Measurements from ENCODE around the gene CD46. TPM values are rescaled to one million over a fixed set of nuclear protein-coding genes. Genes with fewer than 3 reads are reported as not detected.

CD46 gene
- total RNA-seq, 1 donor from 2014 or later, result 86.0 TPM

DNA sequence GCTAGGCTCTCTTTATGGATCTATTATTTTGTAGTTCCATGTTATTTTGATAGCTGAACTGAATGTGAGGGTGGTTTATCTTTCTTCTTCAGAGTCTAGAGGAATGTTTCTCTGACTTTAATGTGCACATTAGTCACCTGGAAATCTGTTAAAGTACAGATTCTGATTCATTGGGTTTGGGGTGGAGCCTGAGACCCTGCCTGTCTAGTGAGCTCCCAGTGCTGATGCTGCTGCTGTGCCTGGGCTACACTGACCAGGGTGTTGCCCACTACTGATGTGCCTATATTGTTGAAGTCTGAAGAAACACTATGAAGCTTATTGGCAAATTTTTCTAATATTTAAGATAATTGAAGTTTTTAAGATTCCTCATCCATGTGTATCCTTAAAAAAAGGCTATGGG, 35.9 kb downstream of the CD46 start:
- intact Hi-C loops (cut with DNase I), result no loop called here
- DNase-seq (no peak), ATAC-seq (ENCODE audit: poor library complexity) (no peak)

DNA sequence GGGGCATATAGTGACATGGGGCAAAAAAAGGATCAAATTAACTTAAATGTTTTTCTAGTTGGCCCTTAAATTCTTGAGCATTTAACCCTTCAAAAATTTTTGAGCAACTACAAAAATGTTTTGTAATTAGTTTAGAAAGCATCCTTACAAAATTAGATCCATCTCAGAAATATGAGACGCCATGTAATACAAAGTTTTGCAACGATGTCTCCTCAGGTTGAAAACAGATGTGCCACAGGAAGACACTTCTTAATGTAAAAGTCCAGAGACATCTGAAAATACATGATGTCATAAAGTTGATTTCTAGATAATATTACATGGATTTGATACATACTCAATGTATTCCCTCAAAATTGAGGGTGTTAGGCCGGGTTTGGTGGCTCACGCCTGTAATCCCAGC, 37.5 kb downstream of the CD46 start:
- no peak for DNase-seq
- intact Hi-C loops (cut with DNase I), result no loop called here
- ATAC-seq (ENCODE audit: poor library complexity), result no peak

DNA sequence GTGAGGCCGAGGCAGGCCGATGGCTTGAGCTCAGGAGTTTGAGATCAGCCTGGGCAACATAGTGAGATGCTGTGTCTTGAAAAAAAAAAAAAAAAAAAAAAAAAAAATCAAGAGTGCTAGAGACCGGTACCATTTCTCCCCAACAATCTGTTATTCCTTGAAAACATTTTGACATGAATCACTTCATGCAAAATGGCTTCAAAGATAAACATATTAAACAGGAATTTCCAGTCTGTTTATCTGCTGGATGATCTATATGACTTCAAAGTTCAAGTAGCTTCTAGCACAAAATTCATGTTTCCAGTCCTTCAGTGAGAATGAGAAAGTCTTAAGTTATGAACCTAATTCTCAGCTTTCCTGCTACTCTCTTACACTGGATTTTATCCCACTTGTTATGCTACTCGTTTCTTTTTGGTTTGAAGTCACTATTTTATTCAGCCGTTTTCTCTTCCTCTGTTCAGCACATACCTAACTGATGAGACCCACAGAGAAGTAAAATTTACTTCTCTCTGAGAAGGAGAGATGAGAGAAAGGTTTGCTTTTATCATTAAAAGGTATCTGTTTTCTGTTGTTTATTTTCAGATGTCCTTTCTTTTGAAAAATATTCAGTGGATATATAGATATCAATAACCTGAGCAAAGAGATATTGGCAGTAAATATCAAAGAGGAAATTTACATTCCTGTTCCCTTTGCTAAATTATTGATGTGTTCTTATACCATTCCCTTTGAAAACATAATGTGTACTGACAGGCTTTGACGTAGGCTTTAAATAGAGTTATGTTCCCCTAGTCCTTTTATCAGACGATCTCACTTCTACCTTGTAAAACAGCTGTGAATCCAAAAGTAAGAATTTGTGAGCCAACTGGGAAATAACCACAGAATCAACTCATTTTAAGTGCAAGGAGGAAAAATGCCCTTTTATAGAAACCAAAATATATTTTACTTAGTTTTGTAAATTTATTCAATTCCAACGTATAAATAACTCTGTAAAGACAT, 38.2 kb downstream of the CD46 start:
- no peak for DNase-seq
- ATAC-seq (ENCODE audit: poor library complexity), result no peak
- intact Hi-C loops (cut with DNase I), result no loop called here

DNA sequence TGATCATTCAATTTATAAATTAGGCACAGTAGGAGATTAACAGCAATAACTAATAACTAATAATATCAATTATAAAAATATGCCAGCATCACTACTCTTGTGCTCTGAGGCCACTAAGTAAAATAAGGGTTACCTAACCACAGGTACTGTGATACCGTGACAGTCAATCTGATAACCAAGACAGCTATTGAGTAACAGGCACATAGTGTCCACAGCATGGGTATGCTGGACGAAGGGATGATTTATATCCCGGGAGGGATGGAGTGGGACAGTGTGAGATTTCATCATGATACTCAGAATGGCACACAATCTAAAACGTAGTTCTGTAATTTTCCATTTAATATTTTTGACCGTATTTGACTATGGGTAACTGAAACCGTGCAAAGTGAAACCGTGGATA, 39.4 kb downstream of the CD46 start:
- intact Hi-C loops (cut with DNase I), result no loop called here
- ATAC-seq (ENCODE audit: poor library complexity), result no peak
- no peak for DNase-seq

DNA sequence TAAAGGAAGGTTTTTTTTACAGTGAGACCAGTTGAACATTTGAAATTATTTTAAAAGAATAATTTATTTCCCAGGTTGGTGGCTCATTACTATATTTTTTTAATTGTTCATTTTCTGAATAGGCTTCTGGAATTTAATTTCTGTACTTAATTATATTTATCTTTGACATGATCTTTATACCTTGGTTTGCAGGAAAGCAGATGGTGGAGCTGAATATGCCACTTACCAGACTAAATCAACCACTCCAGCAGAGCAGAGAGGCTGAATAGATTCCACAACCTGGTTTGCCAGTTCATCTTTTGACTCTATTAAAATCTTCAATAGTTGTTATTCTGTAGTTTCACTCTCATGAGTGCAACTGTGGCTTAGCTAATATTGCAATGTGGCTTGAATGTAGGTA, 41.5 kb downstream of the CD46 start:
- no peak for ATAC-seq (ENCODE audit: poor library complexity)
- intact Hi-C loops (cut with DNase I), result no loop called here
- no peak for DNase-seq

DNA sequence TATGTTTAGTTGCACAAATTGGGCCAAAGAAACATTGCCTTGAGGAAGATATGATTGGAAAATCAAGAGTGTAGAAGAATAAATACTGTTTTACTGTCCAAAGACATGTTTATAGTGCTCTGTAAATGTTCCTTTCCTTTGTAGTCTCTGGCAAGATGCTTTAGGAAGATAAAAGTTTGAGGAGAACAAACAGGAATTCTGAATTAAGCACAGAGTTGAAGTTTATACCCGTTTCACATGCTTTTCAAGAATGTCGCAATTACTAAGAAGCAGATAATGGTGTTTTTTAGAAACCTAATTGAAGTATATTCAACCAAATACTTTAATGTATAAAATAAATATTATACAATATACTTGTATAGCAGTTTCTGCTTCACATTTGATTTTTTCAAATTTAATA, 43.0 kb downstream of the CD46 start:
- intact Hi-C loops (cut with DNase I), result no loop called here
- ATAC-seq (ENCODE audit: poor library complexity) (no peak), DNase-seq (no peak)

DNA sequence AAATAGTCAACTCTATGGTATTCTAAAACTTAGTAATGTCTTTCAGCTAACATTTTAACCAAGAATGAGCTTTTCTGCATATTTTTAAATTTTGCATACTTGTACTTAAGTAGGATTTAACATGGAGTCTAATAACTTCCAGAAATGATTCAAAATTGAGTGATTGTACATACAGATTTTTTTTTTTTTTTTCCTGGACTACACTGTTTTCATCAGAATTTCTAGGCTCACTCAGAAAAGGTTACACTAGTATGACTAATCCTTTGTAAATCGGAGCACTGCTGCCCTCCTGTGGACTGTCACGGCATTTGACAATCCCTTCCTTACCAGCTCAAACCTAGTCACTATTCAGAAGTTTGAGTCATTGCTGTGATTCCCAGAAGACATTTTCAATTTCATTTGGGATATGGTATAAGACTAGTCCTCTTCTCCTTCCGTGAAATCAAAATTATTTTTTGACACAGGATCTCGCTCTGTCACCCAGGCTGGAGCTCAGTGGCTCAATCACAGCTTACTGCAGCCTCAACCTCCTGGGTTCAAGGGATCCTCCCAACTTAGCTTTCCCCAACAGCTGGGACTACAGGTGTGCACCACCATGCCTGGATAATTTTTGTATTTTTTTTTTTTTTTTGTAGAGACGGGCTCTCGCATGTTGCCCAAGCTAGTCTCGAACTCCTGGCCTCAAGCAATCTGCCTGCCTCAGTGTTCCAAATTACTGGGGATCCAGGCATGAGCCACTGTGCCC, 45.5 kb downstream of the CD46 start:
- intact Hi-C loops (cut with DNase I), result no loop called here
- ATAC-seq (ENCODE audit: poor library complexity) (peak; percentile 81), DNase-seq (peak; percentile 89)

DNA sequence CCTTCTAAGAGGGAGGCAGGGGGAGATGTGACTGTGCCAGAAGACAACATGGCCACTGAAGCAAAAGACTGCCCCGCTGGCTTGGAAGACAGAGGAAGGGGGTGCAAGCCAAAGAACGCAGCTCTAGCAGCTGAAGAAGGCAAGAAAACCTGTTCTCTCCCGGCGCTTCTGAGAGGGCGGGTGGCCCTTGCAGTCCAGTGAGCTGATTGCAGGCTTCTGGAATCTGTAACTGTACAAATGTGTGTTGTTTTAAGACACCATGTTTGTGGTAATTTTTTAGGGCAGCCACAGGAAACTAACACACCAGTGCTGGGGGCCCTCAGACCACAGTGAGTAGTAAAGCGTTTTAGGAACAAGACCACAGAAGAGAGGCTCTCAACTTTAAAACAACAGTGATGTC, 47.0 kb downstream of the CD46 start:
- intact Hi-C loops (cut with DNase I), result no loop called here
- DNase-seq (no peak), ATAC-seq (ENCODE audit: poor library complexity) (peak; percentile 2)

DNA sequence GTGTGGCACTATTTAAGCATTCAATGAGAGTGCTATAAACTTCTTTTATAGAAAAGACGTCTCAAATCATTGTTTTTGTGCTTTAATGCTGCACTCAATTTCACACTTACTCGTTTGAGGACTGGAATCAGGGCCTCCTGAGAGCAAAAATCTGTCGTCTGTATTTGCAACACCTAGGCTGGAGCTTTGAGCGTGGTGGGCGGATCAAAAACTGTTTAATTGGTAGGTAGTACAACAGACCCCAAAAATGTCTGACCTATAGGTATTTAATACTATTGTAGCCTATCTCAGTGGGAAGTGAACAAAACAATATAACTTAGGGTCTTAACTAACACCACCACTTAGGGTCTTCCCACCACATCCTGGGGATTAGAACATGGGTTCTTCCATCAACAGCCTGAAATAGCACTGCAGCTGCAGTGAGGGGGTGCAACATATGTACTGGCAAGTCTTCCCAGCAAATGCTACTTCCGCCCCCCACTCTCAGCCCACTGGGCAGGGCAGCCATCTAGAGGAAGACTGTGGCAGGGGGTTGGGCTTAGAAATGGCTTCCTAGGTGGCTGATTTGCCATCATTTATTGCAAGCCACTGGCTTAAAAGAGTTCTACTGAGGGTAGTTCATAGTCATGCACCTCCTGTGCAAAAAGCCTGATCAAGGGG, 48.3 kb downstream of the CD46 start:
- intact Hi-C loops (cut with DNase I), result no loop called here
- no peak for DNase-seq
- ATAC-seq (ENCODE audit: poor library complexity), result peak; percentile 0

DNA sequence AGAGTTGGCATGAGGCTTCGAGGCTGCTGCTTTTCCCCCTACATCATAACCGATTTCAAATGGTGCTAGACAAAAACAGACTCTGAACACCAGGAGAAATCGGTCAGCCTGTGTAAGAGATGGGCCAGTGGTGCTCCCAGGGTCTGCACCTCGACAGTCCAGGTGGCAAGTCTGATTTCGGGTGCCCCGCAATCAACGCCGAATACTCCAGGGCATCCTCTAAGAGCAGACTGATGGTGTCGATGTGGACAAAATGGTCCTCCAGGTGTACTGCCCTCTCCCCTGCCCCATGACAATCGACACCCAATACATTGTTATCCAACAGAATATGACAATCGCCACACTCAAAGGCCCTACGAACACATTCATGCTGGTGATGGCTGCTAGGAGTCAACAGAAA, 50.0 kb downstream of the CD46 start:
- ATAC-seq (ENCODE audit: poor library complexity) (no peak), DNase-seq (no peak)
- intact Hi-C loops (cut with DNase I), result no loop called here

DNA sequence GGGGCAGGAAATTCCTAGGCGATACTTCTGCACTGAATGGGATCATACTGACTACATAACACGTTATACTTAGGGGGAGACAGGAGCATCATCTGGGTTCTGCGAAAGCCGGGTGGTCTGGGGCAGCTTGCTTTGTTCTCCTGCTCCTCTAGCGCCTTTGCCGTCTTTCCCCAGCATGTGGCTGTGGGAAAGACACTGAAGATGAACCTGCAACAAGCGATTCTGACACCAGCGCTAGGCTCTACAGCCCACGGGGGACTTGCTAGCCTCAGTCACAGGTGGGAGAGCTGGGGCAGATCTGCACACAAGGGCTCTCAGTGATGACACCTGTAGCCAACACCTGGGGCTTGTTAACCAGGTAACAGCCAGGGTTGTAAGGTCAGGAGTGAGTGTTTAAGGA, 51.8 kb downstream of the CD46 start:
- ATAC-seq (ENCODE audit: poor library complexity) (no peak), DNase-seq (no peak)
- intact Hi-C loops (cut with DNase I), result no loop called here

DNA sequence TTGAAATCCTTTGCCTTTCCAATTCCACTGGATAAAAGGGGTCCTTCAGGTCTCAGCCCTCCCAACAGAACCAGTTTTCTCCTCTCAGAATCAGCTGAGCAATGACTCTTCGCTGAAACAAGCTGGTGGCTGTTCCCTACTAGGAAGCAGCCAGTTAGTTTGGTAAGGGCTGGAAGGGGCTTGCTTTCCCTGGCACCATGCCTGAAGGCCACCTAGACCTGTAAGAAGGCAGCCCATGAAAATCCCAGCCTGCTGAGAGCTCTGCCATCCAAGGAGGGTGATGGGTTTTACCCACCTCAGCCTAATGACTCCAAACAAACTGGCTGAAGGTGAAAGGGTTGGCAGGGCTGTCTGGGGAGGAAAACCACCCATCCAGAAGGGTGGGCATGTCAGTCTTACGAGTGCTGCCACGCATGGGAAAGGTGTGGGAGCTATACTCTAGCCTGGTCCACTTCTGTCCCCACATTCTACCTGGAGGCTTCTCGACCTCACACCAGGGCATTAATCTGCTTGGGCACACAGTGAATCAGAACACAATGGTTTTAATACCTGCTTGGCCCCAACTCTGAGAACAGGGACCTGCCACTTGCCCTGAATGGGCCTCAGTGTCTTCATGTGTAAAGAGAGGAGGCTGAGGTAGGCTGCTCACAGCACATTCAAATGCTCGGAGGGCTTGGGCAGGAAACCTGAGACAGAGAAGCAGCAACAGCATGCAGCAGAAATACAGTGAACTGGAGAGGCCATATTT, 53.0 kb downstream of the CD46 start:
- no peak for ATAC-seq (ENCODE audit: poor library complexity)
- DNase-seq, result no peak
- intact Hi-C loops (cut with DNase I), result no loop called here

DNA sequence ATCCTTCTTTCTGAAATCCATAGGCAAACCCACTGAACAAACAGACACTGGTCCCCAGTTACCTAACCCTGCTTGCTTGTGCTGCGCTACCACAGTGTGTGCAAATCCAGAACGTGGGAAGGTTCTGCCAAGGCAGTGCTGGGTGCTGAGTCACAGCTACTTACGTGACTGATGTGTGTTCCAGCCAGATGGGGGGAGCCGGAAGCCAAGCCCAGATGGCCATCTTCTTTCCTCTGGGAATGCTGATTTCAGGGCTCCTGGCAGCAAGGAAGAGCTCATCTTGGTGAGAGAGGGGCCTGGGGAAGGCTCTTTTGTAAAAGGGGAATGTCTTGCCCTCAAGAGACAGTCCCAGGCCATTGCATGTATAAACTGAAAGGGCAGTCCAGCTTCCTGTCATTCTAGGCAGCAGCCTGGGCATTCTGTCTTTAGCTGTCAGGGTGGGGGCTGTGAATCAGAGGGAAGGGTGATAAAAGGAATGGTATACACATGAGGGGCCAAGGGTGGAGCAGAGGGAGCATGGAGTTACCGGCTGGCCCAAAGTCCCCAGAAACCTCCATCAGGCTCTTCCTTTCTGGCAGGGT, 54.1 kb downstream of the CD46 start:
- ATAC-seq (ENCODE audit: poor library complexity) (peak; percentile 77), DNase-seq (peak; percentile 89)
- intact Hi-C loops (cut with DNase I), result no loop called here

DNA sequence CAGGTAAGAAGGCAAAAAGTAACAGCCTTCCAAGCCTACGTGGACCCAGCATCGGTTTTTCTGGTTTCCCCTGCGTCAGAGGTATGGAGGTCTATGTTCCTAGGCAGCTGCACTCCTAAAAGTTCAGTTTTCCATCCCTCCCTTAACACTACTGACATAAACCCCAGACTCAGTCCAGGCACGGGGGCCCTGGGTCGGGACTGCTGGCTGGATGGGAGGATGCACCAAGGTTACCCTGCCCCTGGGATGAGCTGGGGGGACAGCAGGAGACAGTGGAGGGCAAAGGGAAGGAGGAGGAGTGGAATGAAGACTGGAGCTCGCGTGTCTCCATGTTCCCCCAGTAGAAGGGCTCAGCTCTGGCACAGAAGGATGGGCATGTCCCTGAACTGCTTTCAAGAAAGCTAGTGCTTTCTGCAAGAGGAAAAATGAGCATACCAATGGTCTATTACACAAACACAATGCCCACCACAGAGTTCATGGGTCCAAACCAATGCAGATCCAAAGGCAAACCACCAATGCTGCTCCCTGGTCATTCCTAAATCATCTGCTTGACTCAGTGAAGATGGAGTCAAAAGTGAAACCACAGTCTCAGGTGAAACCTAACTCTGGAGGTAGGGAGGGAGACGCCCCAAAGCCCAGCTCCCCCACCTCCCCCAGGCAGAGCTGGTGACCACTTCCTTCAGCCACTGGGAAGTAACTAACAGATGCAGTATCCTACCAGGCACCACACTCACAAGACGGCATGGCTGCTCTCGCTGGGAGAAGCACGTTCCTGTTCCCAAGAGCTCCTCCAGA, 54.9 kb downstream of the CD46 start:
- ATAC-seq (ENCODE audit: poor library complexity), result no peak
- DNase-seq, result no peak
- intact Hi-C loops (cut with DNase I), result no loop called here

DNA sequence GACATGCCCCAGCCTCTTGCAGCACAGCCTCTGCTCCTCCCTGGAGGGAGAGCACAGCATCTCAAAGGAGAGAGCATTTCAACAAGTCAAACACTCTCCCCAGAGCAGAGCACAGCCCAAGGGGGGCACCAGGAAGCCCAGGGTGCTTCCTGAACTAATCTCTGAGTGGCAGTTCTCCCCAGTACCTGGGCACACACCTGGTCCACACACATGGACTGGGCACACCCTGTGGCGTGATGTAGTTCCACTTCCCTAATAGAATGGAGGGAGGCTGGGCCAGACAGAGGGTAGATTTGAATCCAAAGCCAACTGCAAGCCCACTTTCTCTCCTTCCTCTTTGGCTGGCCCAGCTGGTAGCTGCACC, 55.5 kb downstream of the CD46 start:
- no peak for DNase-seq
- intact Hi-C loops (cut with DNase I), result no loop called here
- ATAC-seq (ENCODE audit: poor library complexity), result no peak

DNA sequence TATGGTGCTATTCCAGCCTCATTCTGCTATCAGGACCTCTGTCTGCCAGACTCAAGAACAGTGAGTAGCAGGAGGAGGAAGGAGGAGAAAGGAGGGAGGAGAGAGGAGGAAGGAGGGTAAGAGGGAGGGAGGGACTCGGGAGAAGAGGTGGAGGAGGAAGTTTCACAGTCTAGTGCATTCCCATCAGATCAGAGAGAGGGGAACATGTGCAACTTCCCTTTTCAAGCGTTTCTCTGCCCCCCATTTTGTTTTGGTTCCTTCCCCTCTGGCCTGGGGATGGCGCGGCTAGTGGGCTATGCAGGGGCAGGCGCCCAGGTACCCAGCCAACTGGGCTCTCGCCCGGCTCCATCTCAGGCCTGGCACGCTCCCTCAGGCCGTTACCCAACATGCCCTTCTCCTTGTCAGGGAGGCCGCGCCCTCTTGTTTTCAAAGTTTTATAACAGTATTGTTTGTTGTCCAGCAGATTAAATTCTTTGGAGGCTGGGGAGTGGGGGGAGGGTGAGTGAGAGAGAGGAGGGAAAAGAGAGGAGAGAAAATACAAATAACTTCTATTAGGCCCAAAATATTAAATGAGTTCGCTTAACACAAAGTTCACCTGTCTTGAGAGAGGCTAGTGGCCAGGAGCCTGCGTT, 56.0 kb downstream of the CD46 start:
- DNase-seq (peak; percentile 83), ATAC-seq (ENCODE audit: poor library complexity) (peak; percentile 55)

DNA sequence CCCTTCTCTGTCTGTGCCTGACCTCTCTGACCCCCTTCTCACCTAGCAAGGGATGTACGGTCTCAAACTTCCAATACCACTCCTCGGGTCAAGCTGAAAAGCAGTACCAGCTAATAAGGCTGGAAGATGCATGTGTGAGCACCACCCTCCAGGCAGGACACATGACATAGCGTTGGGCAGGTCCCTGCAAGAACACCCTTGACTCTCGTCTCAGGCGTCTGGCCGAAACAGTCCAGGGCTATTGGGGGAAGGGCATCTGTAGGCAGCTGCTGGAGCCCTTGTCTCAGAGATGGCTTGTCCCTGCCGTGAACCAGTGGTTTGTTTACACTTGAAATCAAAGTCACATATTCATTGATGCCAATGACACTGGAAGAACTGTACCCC, 56.5 kb downstream of the CD46 start:
- ATAC-seq (ENCODE audit: poor library complexity), result peak; percentile 5

More for the DNA sequence above, 56.0 kb downstream of the CD46 start:
- intact Hi-C loops (cut with DNase I), result no loop called here

More for the DNA sequence above, 56.5 kb downstream of the CD46 start:
- no peak for DNase-seq
- intact Hi-C loops (cut with DNase I), result no loop called here
